Osteocyte (in vitro differentiated cells): ENCODE measurements around the gene PSMA1. TPM values are rescaled to one million over a fixed set of nuclear protein-coding genes. Genes with fewer than 3 reads are reported as not detected.

Experiments used
- DNase-seq: peaks from one replicate; pipeline ENCODE4 v3.0.0; 2021; ENCODE audit warnings: mixed read lengths; ENCODE audit not compliant: unreplicated experiment; ENCODE audit errors: extremely low spot score
- H3K27ac Mint-ChIP-seq: one replicate; pipeline ENCODE4 v1.8.0; 2021; ENCODE audit warnings: mild to moderate bottlenecking, mixed read lengths; ENCODE audit not compliant: unreplicated experiment
- H3K27me3 Mint-ChIP-seq: one replicate; pipeline ENCODE4 v1.8.0; 2021; ENCODE audit warnings: mixed read lengths; ENCODE audit not compliant: unreplicated experiment
- H3K36me3 Mint-ChIP-seq: one replicate; pipeline ENCODE4 v1.8.0; 2021; ENCODE audit warnings: mixed read lengths; ENCODE audit not compliant: unreplicated experiment
- H3K4me1 Mint-ChIP-seq: one replicate; pipeline ENCODE4 v1.8.0; 2021; ENCODE audit warnings: mixed read lengths; ENCODE audit not compliant: unreplicated experiment
- H3K4me3 Mint-ChIP-seq: one replicate; pipeline ENCODE4 v1.8.0; 2021; ENCODE audit warnings: mild to moderate bottlenecking, moderate library complexity, mixed read lengths; ENCODE audit not compliant: unreplicated experiment
- H3K9me3 Mint-ChIP-seq: one replicate; pipeline ENCODE4 v1.8.0; 2021; ENCODE audit warnings: mixed read lengths; ENCODE audit not compliant: unreplicated experiment
- CTCF ChIP-seq: fragments of 200-600 bp; sonication (generic); IDR thresholded peaks from 2 replicates; pipeline ENCODE4 v1.5.0; 2021; ENCODE audit warnings: antibody characterized with exemption, mild to moderate bottlenecking, moderate library complexity
- total RNA-seq: library from RNA; stranded (reverse); gene quantifications from 2 replicates; pipeline ENCODE4 v1.2.1, GENCODE V29; 2021

The PSMA1 gene
- total RNA-seq, 1 donor from 2014 or later, result 117 TPM

- Mint-ChIP-seq H3K27me3 (no peaks in the 10 kb centered on the region), H3K36me3 (peaks cover 69% of the 10 kb centered on the region)
These were observed 49.1 kb downstream of the PSMA1 start for GRCh38 chr11:14471127-14471526.

GRCh38 chr11:14463623-14464022, 56.6 kb downstream of the PSMA1 start:
- Mint-ChIP-seq H3K9me3 (no peaks in the 10 kb centered on the region), H3K27ac (no peak overlapping the region), H3K4me1 (no peaks in the 10 kb centered on the region), H3K36me3 (peaks cover 49% of the 10 kb centered on the region), H3K27me3 (no peaks in the 10 kb centered on the region), H3K4me3 (no peak overlapping the region)
- TF ChIP-seq CTCF, result no peak
- DNase-seq, result no peak

More at GRCh38 chr11:14471127-14471526, 49.1 kb downstream of the PSMA1 start:
- no peak overlapping the region for H3K4me3 Mint-ChIP-seq
- no peak for DNase-seq
- no peak for TF ChIP-seq CTCF
- no peak overlapping the region for H3K27ac Mint-ChIP-seq
- peaks cover 2% of the 10 kb centered on the region for H3K4me1 Mint-ChIP-seq
- no peaks in the 10 kb centered on the region for H3K9me3 Mint-ChIP-seq

DNA sequence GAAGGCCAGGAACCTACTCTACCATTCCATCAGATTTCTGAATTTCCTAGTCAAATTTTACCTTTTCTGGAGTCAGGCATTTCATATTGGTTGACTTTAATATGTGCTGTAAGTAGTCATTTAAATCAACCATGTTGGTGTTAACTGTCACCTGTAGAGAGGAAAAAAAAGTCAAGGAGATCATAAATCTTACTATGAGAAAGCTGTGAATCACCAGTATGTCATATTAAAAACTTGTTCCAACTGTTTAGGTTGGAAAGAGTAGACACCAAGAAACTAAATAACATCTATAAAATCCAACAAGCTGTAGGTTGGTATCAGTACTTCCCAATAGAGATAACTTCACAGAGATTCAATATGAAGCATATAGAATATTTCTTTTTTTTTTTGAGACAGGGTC, 60.0 kb downstream of the PSMA1 start:
- Mint-ChIP-seq H3K4me3 (no peak overlapping the region), H3K27ac (no peak overlapping the region), H3K27me3 (no peaks in the 10 kb centered on the region), H3K4me1 (no peaks in the 10 kb centered on the region), H3K36me3 (peaks cover 31% of the 10 kb centered on the region), H3K9me3 (no peaks in the 10 kb centered on the region)
- DNase-seq, result no peak
- no peak for TF ChIP-seq CTCF

GRCh38 chr11:14458377-14458776, 61.8 kb downstream of the PSMA1 start:
- Mint-ChIP-seq H3K27ac (no peak overlapping the region), H3K9me3 (no peaks in the 10 kb centered on the region), H3K36me3 (peaks cover 30% of the 10 kb centered on the region), H3K27me3 (no peaks in the 10 kb centered on the region), H3K4me1 (peaks cover 3% of the 10 kb centered on the region), H3K4me3 (no peak overlapping the region)
- no peak for TF ChIP-seq CTCF
- DNase-seq, result no peak

DNA sequence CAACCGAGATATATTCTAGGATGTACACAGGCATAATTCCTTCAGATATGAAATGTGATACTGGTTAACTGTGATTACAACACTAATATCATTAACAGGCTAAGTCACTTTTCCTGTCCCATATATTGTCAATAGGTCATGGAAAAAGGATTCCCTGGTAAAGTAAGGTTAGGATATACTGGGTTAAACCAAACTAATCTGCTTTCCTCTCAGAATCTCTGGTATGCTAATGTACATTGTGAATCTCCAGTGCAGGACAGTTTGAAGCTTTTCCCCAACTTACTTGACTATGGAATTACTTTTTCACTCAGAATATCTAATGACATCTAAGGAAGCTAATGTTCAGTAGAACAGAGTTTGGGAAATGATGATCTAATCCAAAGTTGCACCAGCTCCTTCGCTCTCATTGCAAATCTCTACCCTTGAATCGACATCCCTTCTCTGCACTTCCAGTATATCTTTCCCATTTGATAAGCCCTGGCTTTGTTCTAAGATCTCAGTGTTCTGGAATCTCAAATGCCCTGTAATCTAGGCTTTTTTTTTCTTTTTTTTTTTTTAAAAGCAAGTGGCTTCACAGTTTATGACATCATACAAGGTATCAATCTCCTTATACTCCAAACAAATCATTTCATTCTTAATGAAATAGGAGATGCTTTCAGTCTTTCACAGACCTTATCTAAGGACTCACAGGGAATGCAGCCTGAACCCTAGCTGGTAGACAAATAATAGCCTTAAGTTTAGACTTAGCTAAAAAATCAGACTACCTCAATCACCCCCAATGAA, 64.3 kb downstream of the PSMA1 start:
- Mint-ChIP-seq H3K4me3 (no peak overlapping the region), H3K4me1 (peaks cover 3% of the 10 kb centered on the region), H3K36me3 (peaks cover 24% of the 10 kb centered on the region), H3K9me3 (no peaks in the 10 kb centered on the region), H3K27me3 (no peaks in the 10 kb centered on the region), H3K27ac (peak overlapping the region; percentile 20)
- no peak for DNase-seq
- no peak for TF ChIP-seq CTCF

Other genes with a start within 250 kb of the PSMA1 start
- gene RRAS2, start 161.2 kb downstream of the PSMA1 start, total RNA-seq, result 91.8 and 95.7 TPM in 2 replicates
- gene COPB1, start 20.6 kb downstream of the PSMA1 start, total RNA-seq, result 135 TPM in 2 replicates
- gene PDE3B, start 123.4 kb upstream of the PSMA1 start, total RNA-seq, result 0.08 and 0.16 TPM in 2 replicates